ENCODE results near the gene ASTN2. TPM values are rescaled to one million over a fixed set of nuclear protein-coding genes. Genes with fewer than 3 reads are reported as not detected.

The ASTN2 gene
- total RNA-seq, 1 donor from 2014 or later: 4.2 TPM

- intact Hi-C loops (cut with micrococcal nuclease): no loop called here
Measured at GRCh38 chr9:116979456-116979855, 435.4 kb downstream of the ASTN2 start.

DNA sequence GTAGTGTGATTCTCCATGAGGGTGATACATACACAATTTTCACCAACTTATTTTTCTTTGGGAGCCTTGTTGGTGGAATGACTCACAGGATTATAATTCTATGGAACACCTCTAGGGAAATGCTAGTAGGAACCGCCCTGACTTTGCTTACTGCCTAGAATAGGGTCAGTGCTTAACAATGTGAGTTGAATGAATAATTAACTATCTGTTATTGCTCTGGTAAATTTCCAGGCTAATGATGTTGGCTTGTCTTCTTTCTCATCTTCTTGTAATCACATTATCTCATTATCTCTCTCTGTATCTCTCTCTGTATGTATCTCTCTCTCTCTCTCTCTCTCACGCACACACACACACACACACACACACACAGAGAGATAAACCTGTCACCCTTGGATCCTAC is 436.7 kb downstream of the ASTN2 start:
- intact Hi-C loops (cut with micrococcal nuclease): no loop called here

DNA sequence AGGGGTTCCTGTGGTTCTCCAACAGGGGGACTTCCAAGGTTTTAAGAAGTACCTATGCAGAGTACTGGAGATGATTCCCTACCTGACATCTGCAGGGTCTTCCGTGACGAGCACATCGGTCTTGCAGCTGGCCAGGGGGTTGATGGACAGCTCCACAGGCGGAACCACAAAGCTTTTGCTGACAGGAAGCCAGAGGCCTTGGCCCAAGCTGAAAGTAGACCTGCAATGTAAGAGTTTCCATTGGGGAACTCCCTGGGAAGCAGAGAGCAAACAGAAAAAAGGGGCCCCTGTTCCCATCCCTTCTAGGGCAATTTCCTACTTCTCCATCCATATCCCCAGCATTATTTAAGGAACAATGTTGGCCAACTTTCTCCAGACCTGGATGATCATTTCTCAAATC is 439.7 kb downstream of the ASTN2 start:
- intact Hi-C loops (cut with micrococcal nuclease): no loop called here

DNA sequence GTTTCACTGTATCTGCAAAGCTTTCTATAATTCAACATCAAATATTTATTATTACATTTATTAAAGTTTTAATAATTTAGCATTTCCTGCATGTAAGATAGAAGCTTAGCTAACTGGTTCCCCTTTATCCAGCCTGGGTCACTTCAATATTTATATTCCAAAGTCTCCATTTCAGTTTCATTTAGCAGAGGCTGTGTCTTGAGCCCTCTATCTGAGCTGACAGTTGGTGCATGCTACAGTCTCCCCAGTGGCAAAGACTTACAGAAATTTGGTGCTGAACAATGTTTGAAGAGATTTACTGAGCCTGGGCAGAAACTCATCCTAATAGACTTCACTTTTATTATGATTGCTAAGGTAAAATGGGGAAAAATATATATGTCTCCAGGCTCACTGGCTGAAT is 448.7 kb downstream of the ASTN2 start:
- intact Hi-C loops (cut with micrococcal nuclease): no loop called here

DNA sequence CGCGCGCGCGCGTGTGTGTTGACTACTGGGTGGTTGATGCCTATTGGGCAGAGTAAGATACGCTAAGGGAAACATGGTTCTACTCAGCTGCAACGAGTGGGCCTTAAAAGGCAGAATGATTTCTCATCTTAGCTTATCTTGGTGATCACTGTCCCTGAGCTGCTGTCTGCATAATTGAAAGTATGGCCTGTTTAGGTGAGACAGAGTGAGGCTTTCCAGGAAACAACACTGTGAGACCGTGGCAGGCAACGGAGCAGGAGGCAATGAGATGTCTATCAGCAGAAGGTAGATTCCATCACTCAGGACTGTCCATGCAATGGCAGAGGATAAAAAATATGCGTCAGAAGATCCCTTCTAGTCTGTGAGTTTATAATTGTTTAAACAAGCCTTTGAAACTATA is 450.6 kb downstream of the ASTN2 start:
- intact Hi-C loops (cut with micrococcal nuclease): no loop called here

DNA sequence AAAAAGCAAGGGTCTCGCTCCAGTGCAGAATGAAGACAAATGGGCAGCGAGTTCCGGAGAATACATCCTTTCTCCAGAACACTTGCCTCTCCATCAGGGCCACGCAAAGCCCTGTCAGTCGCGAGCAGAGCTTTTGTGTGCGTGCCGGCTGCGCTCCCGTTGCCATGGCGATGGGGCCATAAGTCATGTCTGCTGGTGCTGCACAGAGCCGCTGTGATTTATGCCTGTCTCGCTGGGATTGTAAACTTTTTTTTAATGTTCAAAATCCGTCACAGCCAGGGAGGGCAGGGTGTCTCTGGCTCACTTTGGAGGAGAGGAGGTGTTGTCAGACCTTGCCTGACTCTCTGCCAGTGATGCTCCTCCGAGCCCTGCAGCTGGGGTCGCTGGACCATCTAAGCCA is 455.0 kb downstream of the ASTN2 start:
- intact Hi-C loops (cut with micrococcal nuclease): no loop called here

GRCh38 chr9:116958881-116959280 is 456.0 kb downstream of the ASTN2 start:
- intact Hi-C loops (cut with micrococcal nuclease): no loop called here

- intact Hi-C loops (cut with micrococcal nuclease): no loop called here
Measured at GRCh38 chr9:116954731-116955130, 460.1 kb downstream of the ASTN2 start.

- intact Hi-C loops (cut with micrococcal nuclease): no loop called here
Measured at GRCh38 chr9:116953271-116953670, 461.6 kb downstream of the ASTN2 start.

DNA sequence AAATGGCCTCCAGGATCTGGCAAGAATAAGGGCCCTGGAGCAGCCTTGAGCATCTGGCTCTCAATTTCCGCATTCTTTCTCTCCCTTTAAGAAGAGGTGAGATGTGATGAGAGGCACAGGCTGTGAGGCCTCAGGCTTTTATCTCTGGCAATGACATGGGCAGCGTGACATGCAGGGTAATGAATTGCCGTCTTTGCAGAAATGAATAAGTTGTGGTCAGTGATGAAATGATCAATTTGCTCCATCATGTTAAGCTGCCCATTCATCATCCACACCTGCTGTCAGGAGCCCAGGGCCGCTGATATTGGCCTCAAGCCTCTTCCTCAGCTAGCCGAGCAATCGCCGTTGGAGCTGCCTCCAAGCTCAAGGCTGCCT is 462.4 kb downstream of the ASTN2 start:
- intact Hi-C loops (cut with micrococcal nuclease): no loop called here

DNA sequence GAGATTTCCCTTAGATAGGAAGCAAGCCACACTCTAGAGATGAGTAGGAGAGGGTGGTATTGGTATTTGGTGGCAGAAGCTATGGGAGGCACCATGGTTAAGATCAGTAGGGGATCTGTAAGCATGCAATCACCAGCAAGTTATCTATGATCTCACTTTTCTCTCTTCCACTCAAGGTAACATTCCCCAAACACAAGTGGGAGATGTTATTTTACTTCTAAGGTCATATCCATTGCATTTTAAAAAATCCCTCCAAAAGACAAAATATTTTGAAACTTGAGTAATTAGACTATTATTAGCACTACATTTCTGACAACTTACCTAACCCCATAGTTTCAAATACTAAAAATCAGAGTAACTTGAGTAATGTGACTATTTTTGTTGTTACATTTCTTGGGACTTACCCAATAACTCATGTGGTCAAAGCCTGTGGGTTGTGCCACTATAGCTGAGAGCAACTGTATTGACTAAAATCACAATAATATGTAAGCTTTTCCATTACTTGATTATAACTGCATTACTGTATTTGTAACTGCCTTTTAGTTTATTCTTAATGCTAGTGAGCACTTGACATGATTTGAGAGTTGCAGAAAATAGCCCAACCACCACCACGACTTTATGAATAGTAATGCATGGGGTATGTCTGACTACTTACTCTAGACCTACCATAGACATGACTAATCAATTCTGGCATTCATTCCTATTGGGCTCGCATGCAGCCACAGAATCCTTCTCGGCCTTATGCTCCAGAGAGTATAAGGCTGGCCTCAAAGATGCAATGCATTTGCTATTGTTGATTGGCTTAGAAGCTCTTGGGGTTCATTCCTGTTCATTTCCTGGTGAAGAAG is 463.0 kb downstream of the ASTN2 start:
- intact Hi-C loops (cut with micrococcal nuclease): no loop called here

DNA sequence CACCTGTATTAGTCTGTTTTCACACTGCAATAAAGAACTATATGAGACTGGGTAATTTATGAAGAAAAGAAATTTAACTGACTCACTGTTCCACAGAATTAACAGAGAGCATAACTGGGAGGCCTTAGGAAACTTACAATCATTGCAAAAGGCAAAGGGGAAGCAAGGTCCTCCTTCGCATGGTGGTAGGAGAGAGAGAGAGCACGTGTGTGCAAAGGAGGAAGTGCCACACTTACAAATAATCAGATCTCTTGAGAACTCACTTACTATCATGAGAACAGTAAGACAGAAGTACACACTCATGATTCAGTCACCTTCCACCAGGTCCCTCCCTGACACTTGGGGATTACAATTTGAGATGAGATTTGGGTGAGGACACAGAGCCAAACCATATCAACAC is 469.0 kb downstream of the ASTN2 start:
- intact Hi-C loops (cut with micrococcal nuclease): no loop called here

DNA sequence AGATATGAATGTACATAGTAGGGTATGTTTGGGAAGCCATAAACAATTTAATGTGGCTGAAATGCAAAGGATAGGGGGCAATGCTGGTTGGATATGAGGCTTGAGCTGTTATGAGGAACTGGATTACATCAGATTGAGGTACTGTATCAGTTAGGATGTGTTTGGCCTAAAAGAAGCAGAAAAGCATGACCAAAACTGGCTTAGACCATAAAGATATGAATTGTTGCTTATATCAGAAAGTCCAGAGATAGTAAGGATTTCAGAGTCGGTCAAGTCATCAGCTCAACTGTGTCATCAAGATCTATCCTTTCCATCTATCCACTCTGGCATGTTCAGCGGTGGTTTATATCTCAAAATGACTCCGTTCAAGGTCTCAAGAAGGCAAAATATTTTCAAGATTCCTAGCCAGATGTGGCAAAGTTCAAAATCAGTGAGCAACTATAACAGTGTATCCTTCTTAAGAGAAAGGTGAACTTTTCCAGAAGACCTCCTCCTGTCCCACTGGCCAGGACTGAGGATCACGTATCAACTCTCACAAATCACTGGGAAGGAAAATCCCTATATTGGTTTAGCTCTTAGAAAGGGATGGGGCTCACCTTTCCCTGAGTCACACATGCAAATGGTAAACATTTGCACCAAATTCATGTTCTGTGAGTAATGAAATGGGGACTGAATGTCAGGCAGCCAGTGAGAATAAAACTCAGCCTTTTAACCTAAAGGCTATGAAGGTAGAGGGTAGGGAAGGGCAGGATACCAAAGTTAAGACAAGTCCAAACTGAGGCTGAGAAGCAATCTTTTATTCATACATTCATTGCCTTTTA is 469.9 kb downstream of the ASTN2 start:
- intact Hi-C loops (cut with micrococcal nuclease): no loop called here

- intact Hi-C loops (cut with micrococcal nuclease): no loop called here
Measured at GRCh38 chr9:116943970-116944369, 470.9 kb downstream of the ASTN2 start.

GRCh38 chr9:116942593-116943061 is 472.2 kb downstream of the ASTN2 start:
- intact Hi-C loops (cut with micrococcal nuclease): no loop called here

- intact Hi-C loops (cut with micrococcal nuclease): no loop called here
Measured at GRCh38 chr9:116941266-116941665, 473.6 kb downstream of the ASTN2 start.

DNA sequence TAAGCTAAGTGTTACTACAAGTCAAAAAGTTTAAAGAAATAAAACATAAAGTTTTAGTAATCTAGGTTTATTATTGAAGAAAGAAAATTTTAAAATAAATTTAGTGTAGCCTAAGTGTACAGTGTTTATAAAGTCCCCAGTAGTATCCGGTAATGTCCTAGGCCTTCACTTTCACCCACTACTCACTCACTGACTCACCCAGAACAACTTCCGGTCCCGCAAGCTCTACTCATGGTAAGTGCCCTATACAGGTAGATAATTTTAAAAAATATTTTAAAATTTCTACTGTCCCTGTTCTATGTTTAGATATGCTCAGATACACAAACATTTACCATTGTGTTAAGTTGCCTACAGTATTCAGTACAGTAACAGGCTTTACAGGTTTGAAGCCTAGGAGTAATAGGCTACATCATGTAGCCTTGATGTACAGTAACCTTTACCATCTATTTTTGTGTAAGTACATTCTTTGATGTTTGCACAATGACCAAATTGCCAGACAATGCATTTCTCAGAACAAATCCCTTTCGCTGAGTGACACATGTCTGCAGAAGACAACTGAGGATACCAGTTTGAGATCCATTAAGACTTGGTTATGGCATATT is 474.1 kb downstream of the ASTN2 start:
- intact Hi-C loops (cut with micrococcal nuclease): no loop called here

GRCh38 chr9:116939614-116940013 is 475.2 kb downstream of the ASTN2 start:
- intact Hi-C loops (cut with micrococcal nuclease): no loop called here

DNA sequence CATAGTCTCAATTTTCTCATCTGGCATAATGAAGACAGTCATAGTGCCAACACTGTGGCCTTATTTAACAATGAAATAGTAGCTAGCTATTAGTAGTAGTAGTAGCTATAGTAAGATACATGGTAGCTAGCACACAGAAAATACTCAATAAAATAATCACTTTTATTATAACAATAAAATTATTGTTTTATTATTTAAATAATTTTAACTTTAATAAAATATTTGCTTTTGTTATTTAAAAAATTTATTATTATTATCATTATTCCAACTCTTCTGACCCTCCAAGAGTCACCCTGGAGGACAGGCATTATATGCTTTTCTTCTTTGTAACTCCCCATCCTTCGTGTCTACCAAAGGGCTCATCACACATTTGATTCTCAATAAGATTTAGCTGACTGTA is 475.7 kb downstream of the ASTN2 start:
- intact Hi-C loops (cut with micrococcal nuclease): no loop called here

- intact Hi-C loops (cut with micrococcal nuclease): no loop called here
Measured at GRCh38 chr9:116937361-116937760, 477.5 kb downstream of the ASTN2 start.

GRCh38 chr9:116935149-116935897 is 479.5 kb downstream of the ASTN2 start:
- intact Hi-C loops (cut with micrococcal nuclease): no loop called here
